Stimulated activated CD4-positive, alpha-beta T cell treated with anti-CD3 and anti-CD28 coated beads, TNF-alpha, amount 100 ng/mL, for 1 hour (primary cell): ENCODE data around the gene ABHD5.

Source experiments
- DNase-seq, 3 donors: peaks; one replicate each; pipeline ENCODE4 v3.0.0-alpha.2; 2020; ENCODE audit warnings: low read depth in 3 of 3, low spot score in 1 of 3

ABHD5 gene

DNA sequence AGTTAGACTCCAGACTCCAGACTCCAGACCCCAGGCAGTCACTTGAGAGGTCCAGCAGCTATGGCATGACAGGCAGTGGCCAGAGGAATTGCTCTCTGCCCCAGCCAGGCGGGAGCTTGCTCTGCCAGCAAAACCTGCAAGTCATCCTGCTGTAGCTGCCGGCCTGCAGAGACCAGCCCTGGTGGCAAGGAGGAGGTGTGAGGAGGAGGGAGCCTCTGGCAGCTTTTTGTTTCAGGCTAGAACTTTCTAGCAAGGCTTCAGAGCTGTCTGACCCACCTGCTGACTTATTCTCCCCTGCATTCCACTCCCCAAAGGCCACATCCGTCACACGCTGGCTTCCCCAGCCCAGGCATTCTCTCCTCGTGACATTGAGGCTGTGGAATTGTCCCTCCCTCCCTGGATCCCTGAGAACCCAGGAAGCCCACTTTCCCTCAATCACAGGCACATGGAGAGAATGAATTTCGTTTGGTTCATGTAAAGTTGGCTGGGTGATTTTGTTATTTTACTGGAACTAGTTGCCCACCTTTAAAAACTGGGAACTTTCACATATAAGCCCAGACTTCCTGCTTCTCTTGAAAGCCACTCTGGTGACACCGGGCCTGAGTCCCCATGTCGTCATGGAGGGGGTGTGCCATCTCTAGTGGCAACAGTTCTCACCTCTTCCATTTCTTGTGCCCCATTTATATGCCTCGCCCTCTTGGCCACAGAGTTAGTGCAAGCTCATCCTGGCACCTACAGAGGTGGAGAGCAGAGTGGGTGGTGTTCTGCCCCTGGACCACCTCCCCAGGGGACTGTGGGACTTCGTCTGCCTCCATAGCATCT lies 82.7 kb downstream of the ABHD5 start:
- DNase-seq, result no peak

- DNase-seq, result no peak
These were observed 84.1 kb downstream of the ABHD5 start for GRCh38 chr3:43774799-43775198.

DNA sequence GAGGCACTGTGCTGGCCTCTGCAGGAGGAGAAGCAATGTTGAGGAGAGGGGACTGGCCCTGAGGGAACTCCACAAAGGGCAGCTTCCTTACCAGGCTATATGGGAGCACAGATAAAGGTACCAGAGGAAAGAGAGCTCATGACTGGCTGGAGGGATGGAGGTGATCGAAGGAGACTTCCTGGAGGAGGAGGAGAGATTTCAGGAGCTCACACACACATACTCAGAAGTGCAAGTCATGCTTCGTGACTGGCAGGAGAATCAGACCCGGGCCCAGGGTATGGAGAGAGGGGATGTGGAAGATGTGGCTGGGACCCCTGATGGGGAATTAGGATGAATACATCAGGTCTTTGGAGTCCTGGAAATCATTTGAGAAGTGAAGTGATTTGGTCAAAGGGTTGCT lies 85.4 kb downstream of the ABHD5 start:
- DNase-seq, result no peak

GRCh38 chr3:43779850-43780249 lies 89.1 kb downstream of the ABHD5 start:
- DNase-seq, result no peak

DNA sequence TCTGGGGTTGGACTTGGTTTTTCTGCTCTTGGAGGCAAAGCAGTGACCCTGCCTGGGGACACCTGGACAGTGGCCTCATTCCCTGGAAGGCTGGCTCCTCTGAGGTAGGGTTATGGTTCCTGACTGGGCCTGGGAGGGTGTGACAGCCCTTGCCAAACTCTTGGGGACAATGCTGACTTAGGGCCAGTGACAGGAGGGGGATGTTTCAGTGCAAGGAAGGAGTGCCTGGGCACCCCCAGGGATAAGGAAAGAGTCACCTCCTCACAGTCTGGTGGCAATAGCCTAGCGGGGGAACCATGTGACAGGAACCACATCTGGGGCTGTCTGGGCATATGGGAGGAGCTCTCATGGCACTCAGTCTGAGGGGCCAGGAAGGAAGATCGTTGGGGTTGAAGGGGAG lies 91.8 kb downstream of the ABHD5 start:
- no peak for DNase-seq
